HCT116 (cell line): ENCODE data around the gene ATXN1.

Source experiments
- ATF3 ChIP-seq: IDR thresholded peaks from 2 replicates; pipeline ENCODE4 v1.6.1; 2012
- CTCF ChIP-seq, 3 experiments: fragments of 200-600 bp in 1 of 3; sonication (generic) in 1 of 3; IDR thresholded peaks in 2 of 3; conservative IDR thresholded peaks in 1 of 3; 2 replicates each; pipeline ENCODE4 v1.5.1; 2012 to 2017; ENCODE audit warnings: low read depth in 2 of 3, low read length in 2 of 3, antibody characterized with exemption in 1 of 3, borderline replicate concordance in 1 of 3, control low read depth in 1 of 3, mild to moderate bottlenecking in 1 of 3, mixed read lengths in 1 of 3, mixed run types in 1 of 3, moderate library complexity in 1 of 3; ENCODE audit not compliant: insufficient read depth in 1 of 3

- TF ChIP-seq CTCF (IDR thresholded peaks at IDR 0.05 in 2 of 3, conservative IDR thresholded peaks at IDR 0.05 in 1 of 3; ENCODE audit: borderline replicate concordance in 1 of 3, insufficient read depth in 1 of 3, low read depth in 2 of 3, low read length in 2 of 3) (no peak), ATF3 (no peak)
These were observed 47.7 kb downstream of the ATXN1 start for GRCh38 chr6:16713597-16713996.
